ENCODE data around the gene STK38L. TPM values are rescaled to one million over a fixed set of nuclear protein-coding genes. Genes with fewer than 3 reads are reported as not detected.

STK38L gene
- total and polyA plus RNA-seq, 9 of the 15 experiments (the other 6 are each of a cell fraction or from before 2014, with no cell fraction given): 2.6 to 10.7 (median 6.9) TPM

GRCh38 chr12:27243006-27243405, 1.1 kb upstream of the STK38L start:
- Histone ChIP-seq H3K79me2 (ENCODE audit: control insufficient read depth, insufficient read depth, low read length) (no peaks in the 10 kb centered on the region), H3K4me3 (no peak overlapping the region), H3K9ac (ENCODE audit: insufficient read depth in 1 of 2, low read depth in 2 of 2, low read length in 2 of 2) (no peak overlapping the region), H3K4me1 (replicated peaks in 1 of 2; ENCODE audit: control insufficient read depth in 2 of 2, insufficient read depth in 2 of 2, low read length in 2 of 2) (peaks cover 10 to 11% of the 10 kb centered on the region in 2 experiments), H3K9me1 (ENCODE audit: control insufficient read depth, insufficient read depth, low read length) (no peaks in the 10 kb centered on the region), H3K9me3 (replicated peaks; ENCODE audit: control insufficient read depth, insufficient read depth, low read depth, low read length) (peaks cover 2% of the 10 kb centered on the region; the same call in 1 of the 2 replicates), H4K20me1 (replicated peaks; ENCODE audit: control insufficient read depth, insufficient read depth, low read length) (no peaks in the 10 kb centered on the region), H3K27ac (ENCODE audit: extremely low read depth, low read depth, low read length) (no peak overlapping the region), H2AFZ (ENCODE audit: low read depth, low read length) (peak overlapping the region; percentile 100; the same call in 1 of the 2 replicates), H3K36me3 (ENCODE audit: control insufficient read depth, insufficient read depth, low read length) (no peaks in the 10 kb centered on the region), H3K4me2 (ENCODE audit: insufficient read depth, low read length) (no peak overlapping the region), H3K27me3 (ENCODE audit: control insufficient read depth in 2 of 2, insufficient read depth in 2 of 2, low read length in 2 of 2) (no peaks in the 10 kb centered on the region)
- ATAC-seq (no peak), FAIRE-seq (no peak), DNase-seq (ENCODE audit: extremely low read depth in 1 of 4, low spot score in 3 of 4) (no peak)
- BruUV-seq (replicated peaks): no TSS peak
- intact Hi-C loops (cut with micrococcal nuclease): loop anchor here (10.0 kb wide), 1 partner anchor 228 kb away; the partner anchor contains the start of gene TM7SF3
- ChIA-PET CTCF (ENCODE audit: low intra/inter-chr PET ratio) (no interaction called here), POLR2A (no interaction called here)
- in situ Hi-C loops (cut with MboI): no loop called here
- no peak for TF ChIP-seq ZNF134 (CRISPR knock-in tag; conservative IDR thresholded peaks at IDR 0.05)
- TF ChIP-seq CBFB (CRISPR knock-in tag; IDR thresholded peaks at IDR 0.05): no peak
- TF ChIP-seq GMEB1 (CRISPR knock-in tag; IDR thresholded peaks at IDR 0.05): no peak
- no peak for TF ChIP-seq BHLHE40 (IDR thresholded peaks at IDR 0.05; ENCODE audit: low read length)
- no peak for TF ChIP-seq ZNF695 (CRISPR knock-in tag; IDR thresholded peaks at IDR 0.05)
- no peak for TF ChIP-seq RFX1 (IDR thresholded peaks at IDR 0.05)
- no peak for TF ChIP-seq ZBTB49 (CRISPR knock-in tag; IDR thresholded peaks at IDR 0.05; ENCODE audit: borderline replicate concordance)
- no peak for TF ChIP-seq EWSR1 (IDR thresholded peaks at IDR 0.05; ENCODE audit: borderline replicate concordance, low read depth, partially characterized antibody)
- TF ChIP-seq FOXO4 (CRISPR knock-in tag; IDR thresholded peaks at IDR 0.05): no peak
- TF ChIP-seq ZNF274 (IDR thresholded peaks at IDR 0.05; ENCODE audit: borderline replicate concordance, low read depth, low read length): no peak
- no peak for TF ChIP-seq ZNF57 (CRISPR knock-in tag; IDR thresholded peaks at IDR 0.05)
- WGBS (ENCODE audit: insufficient coverage, low coverage, missing lambda C conversion rate): 81% methylated on average over 4 of the region's 4 CpGs

Data from K562 (cell line).